IMR-90 (cell line): ENCODE data around the gene SAMD10. TPM values are rescaled to one million over a fixed set of nuclear protein-coding genes. Genes with fewer than 3 reads are reported as not detected.

Source experiments
- ATAC-seq: fragments of 200-7000 bp; cut with Tn5 transposase; 2 replicates; pipeline ENCODE4 v1.9.1; 2020; ENCODE audit warnings: low read depth, mild to moderate bottlenecking, moderate library complexity
- BruUV-seq: library from RNA; stranded (reverse); fragments of 400-500 nt; replicated peaks from 2 replicates; lab custom pipeline; 2021; lab: Mats Ljungman, UMichigan
- CTCF ChIA-PET: fragments of 300-600 bp; formaldehyde crosslinking; extraction: SDS; loops from one replicate; lab custom pipeline; 2021; ENCODE audit warnings: antibody characterized with exemption; lab: Yijun Ruan, JAX
- POLR2A ChIA-PET: fragments of 300-600 bp; sonication (Branson Sonifier 250); formaldehyde crosslinking; loops from one replicate; lab custom pipeline; 2022; ENCODE audit warnings: antibody characterized with exemption; ENCODE audit not compliant: unreplicated experiment; lab: Charles Lee
- DNase-seq: peaks from one replicate; pipeline ENCODE4 v3.0.0; 2013
- H2AFZ ChIP-seq: replicated peaks from 2 replicates; pipeline ENCODE3; 2013; ENCODE audit warnings: low read length, mild to moderate bottlenecking; ENCODE audit not compliant: poor library complexity
- H2AK5ac ChIP-seq: 2 replicates; pipeline ENCODE4 v1.6.1; 2013; ENCODE audit warnings: low read depth, low read length, inconsistent platforms
- H2AK9ac ChIP-seq: replicated peaks from 2 replicates; pipeline ENCODE3; 2013; ENCODE audit warnings: mild to moderate bottlenecking, low read depth, low read length, moderate library complexity; ENCODE audit not compliant: poor library complexity
- H2BK120ac ChIP-seq: 2 replicates; pipeline ENCODE4 v1.6.1; 2013; ENCODE audit warnings: low read depth, low read length, inconsistent platforms
- H2BK15ac ChIP-seq: 3 replicates; pipeline ENCODE4 v1.6.1; 2013; ENCODE audit warnings: low read depth, low read length, inconsistent platforms
- H2BK20ac ChIP-seq: 2 replicates; pipeline ENCODE4 v1.6.1; 2013; ENCODE audit warnings: low read depth, mild to moderate bottlenecking, inconsistent platforms, low read length, moderate library complexity
- H2BK5ac ChIP-seq: 2 replicates; pipeline ENCODE4 v1.6.1; 2013; ENCODE audit warnings: mild to moderate bottlenecking, low read depth, low read length, inconsistent platforms; ENCODE audit not compliant: poor library complexity, severe bottlenecking
- H3K14ac ChIP-seq: replicated peaks from 2 replicates; pipeline ENCODE4 v1.6.1; 2013; ENCODE audit warnings: low read depth, low read length, inconsistent platforms
- H3K18ac ChIP-seq: 2 replicates; pipeline ENCODE4 v1.6.1; 2013; ENCODE audit warnings: low read depth, low read length, control low read depth
- H3K23ac ChIP-seq: 2 replicates; pipeline ENCODE4 v1.6.1; 2013; ENCODE audit warnings: low read depth, low read length, inconsistent platforms
- H3K27ac ChIP-seq: 2 replicates; pipeline ENCODE4 v1.5.1; 2013; ENCODE audit warnings: mild to moderate bottlenecking, control low read depth, low read length; ENCODE audit not compliant: insufficient read depth
- H3K27me3 ChIP-seq: 2 replicates; pipeline ENCODE4 v1.6.1; 2013; ENCODE audit warnings: low read length; ENCODE audit not compliant: control insufficient read depth, insufficient read depth
- H3K36me3 ChIP-seq: 2 replicates; pipeline ENCODE4 v1.6.1; 2013; ENCODE audit warnings: low read length, mixed read lengths; ENCODE audit not compliant: control insufficient read depth, insufficient read depth
- H3K4ac ChIP-seq: 2 replicates; pipeline ENCODE4 v1.6.1; 2013; ENCODE audit warnings: low read depth, low read length, inconsistent platforms
- H3K4me1 ChIP-seq: 2 replicates; pipeline ENCODE4 v1.6.1; 2013; ENCODE audit warnings: low read length, mixed read lengths; ENCODE audit not compliant: control insufficient read depth, insufficient read depth
- H3K4me2 ChIP-seq: 2 replicates; pipeline ENCODE4 v1.6.1; 2013; ENCODE audit warnings: low read depth, mild to moderate bottlenecking, control low read depth, low read length, moderate library complexity
- H3K4me3 ChIP-seq: 2 replicates; pipeline ENCODE4 v1.5.1; 2013; ENCODE audit warnings: low read depth, mild to moderate bottlenecking, control low read depth, low read length, moderate library complexity; ENCODE audit not compliant: insufficient read depth
- H3K56ac ChIP-seq: 2 replicates; pipeline ENCODE4 v1.6.1; 2013; ENCODE audit warnings: low read length, inconsistent platforms; ENCODE audit not compliant: insufficient read depth; ENCODE audit errors: extremely low read depth
- H3K79me1 ChIP-seq, 2 experiments: 2 replicates each; pipeline ENCODE4 v1.6.1; 2013; ENCODE audit warnings: low read length in 2 of 2, inconsistent platforms in 1 of 2, low read depth in 1 of 2
- H3K9ac ChIP-seq: 2 replicates; pipeline ENCODE4 v1.6.1; 2013; ENCODE audit warnings: low read depth, low read length, control low read depth
- H3K9me1 ChIP-seq: 2 replicates; pipeline ENCODE4 v1.6.1; 2013; ENCODE audit warnings: low read length, inconsistent platforms; ENCODE audit not compliant: insufficient read depth
- H3K9me3 ChIP-seq: 2 replicates; pipeline ENCODE4 v1.6.1; 2013; ENCODE audit warnings: low read length; ENCODE audit not compliant: control insufficient read depth, insufficient read depth
- H4K20me1 ChIP-seq: 2 replicates; pipeline ENCODE4 v1.6.1; 2013; ENCODE audit warnings: low read length, inconsistent platforms; ENCODE audit not compliant: insufficient read depth
- H4K5ac ChIP-seq: 2 replicates; pipeline ENCODE4 v1.6.1; 2013; ENCODE audit warnings: mild to moderate bottlenecking, low read depth, low read length, control low read depth
- H4K8ac ChIP-seq, 2 experiments: 2 replicates each; pipeline ENCODE4 v1.6.1; 2013; ENCODE audit warnings: low read depth in 2 of 2, low read length in 2 of 2, control low read depth in 1 of 2, inconsistent platforms in 1 of 2
- H4K91ac ChIP-seq: 2 replicates; pipeline ENCODE4 v1.6.1; 2013; ENCODE audit warnings: low read depth, low read length, inconsistent platforms; ENCODE audit not compliant: insufficient read depth
- BHLHE40 ChIP-seq: fragments of 150-350 bp; IDR thresholded peaks from 2 replicates; pipeline ENCODE4 v1.6.1; 2016; ENCODE audit warnings: mild to moderate bottlenecking, low read depth, low read length
- CEBPB ChIP-seq: IDR thresholded peaks from 2 replicates; pipeline ENCODE4 v1.6.1; 2012; ENCODE audit warnings: low read depth, low read length, improper control_type of control experiment
- ELK1 ChIP-seq: fragments of 150-350 bp; IDR thresholded peaks from 2 replicates; pipeline ENCODE4 v1.6.1; 2016; ENCODE audit warnings: low read depth, mild to moderate bottlenecking, low read length, moderate library complexity, borderline replicate concordance
- FOS ChIP-seq: fragments of 150-350 bp; IDR thresholded peaks from 2 replicates; pipeline ENCODE4 v1.6.1; 2016; ENCODE audit warnings: low read depth, low read length
- MAFK ChIP-seq: IDR thresholded peaks from 2 replicates; pipeline ENCODE4 v1.6.1; 2012; ENCODE audit warnings: low read depth, low read length, improper control_type of control experiment
- MAZ ChIP-seq: IDR thresholded peaks from 2 replicates; pipeline ENCODE4 v1.6.1; 2012; ENCODE audit warnings: low read depth, mild to moderate bottlenecking, low read length, improper control_type of control experiment, moderate library complexity, borderline replicate concordance
- MXI1 ChIP-seq: IDR thresholded peaks from 2 replicates; pipeline ENCODE4 v1.6.1; 2012; ENCODE audit warnings: low read depth, mild to moderate bottlenecking, low read length, moderate library complexity, borderline replicate concordance
- NFE2L2 ChIP-seq: fragments of 150-350 bp; IDR thresholded peaks from 2 replicates; pipeline ENCODE4 v1.6.1; 2016; ENCODE audit warnings: low read depth, mild to moderate bottlenecking, low read length
- POLR2A ChIP-seq: IDR thresholded peaks from 2 replicates; pipeline ENCODE4 v1.6.1; 2012; ENCODE audit warnings: mild to moderate bottlenecking, low read depth, low read length
- RAD21 ChIP-seq: IDR thresholded peaks from 2 replicates; pipeline ENCODE4 v1.6.1; 2012; ENCODE audit warnings: low read length, improper control_type of control experiment
- RCOR1 ChIP-seq: IDR thresholded peaks from 2 replicates; pipeline ENCODE4 v1.6.1; 2012; ENCODE audit warnings: mild to moderate bottlenecking, low read length, improper control_type of control experiment; ENCODE audit not compliant: insufficient replicate concordance
- RFX5 ChIP-seq: IDR thresholded peaks from 2 replicates; pipeline ENCODE4 v1.8.0; 2012; ENCODE audit warnings: low read depth, mild to moderate bottlenecking, low read length, moderate library complexity
- SMC3 ChIP-seq: fragments of 150-350 bp; IDR thresholded peaks from 2 replicates; pipeline ENCODE4 v1.6.1; 2016; ENCODE audit warnings: low read depth, mild to moderate bottlenecking, antibody characterized with exemption, low read length, moderate library complexity
- USF2 ChIP-seq: fragments of 150-350 bp; IDR thresholded peaks from 2 replicates; pipeline ENCODE4 v1.6.1; 2017; ENCODE audit warnings: mild to moderate bottlenecking, antibody characterized with exemption, low read length, low read depth
- WGBS, 2 experiments: methylation state at CpG; one replicate each; pipeline versions ENCODE4 v1.1.5 to v1.1.7; 2013; ENCODE audit warnings: missing lambda C conversion rate in 2 of 2; ENCODE audit not compliant: insufficient read length in 1 of 2; ENCODE audit errors: extremely low coverage in 2 of 2; 5-methylcytosine and 5-hydroxymethylcytosine counted together
- dilution Hi-C: fragments of 300-500 bp; cut with HindIII; formaldehyde crosslinking; loops from one replicate; pipeline ENCODE4 v1.14.3; 2018; ENCODE audit warnings: low sequenced_read_pairs; ENCODE audit not compliant: unreplicated experiment
- in situ Hi-C: fragments of 300-500 bp; cut with MboI; formaldehyde crosslinking; loops from 3 replicates; pipeline ENCODE4 v1.14.3; 2019; ENCODE audit warnings: low sequenced_read_pairs, inconsistent platforms, mixed read lengths
- intact Hi-C: fragments of 100-400 bp; cut with micrococcal nuclease; formaldehyde crosslinking; loops from 2 replicates; pipeline ENCODE4 v1.10.0; 2022
- polyA plus RNA-seq, 3 experiments: library from polyadenylated mRNA; depleted of rRNA; stranded (reverse); fragments of >200 nt; gene quantifications; 2 replicates each; pipeline ENCODE4 v1.2.3, GENCODE V29; 2012; ENCODE audit warnings: low replicate concordance in 1 of 3
- total RNA-seq: library from RNA; depleted of rRNA; stranded (reverse); fragments of >200 nt; gene quantifications from 2 replicates; pipeline ENCODE4 v1.2.3, GENCODE V29; 2012
- TF ChIP-seq, protein P1 (sequence below): conservative IDR thresholded peaks from 2 replicates; pipeline ENCODE4 v1.5.1; 2012; ENCODE audit warnings: mild to moderate bottlenecking, low read depth, low read length, improper control_type of control experiment

SAMD10 gene
- total and polyA plus RNA-seq, 2 of the 4 experiments (the other 2 are of a cell fraction): 0.54 to 4.1 TPM

DNA sequence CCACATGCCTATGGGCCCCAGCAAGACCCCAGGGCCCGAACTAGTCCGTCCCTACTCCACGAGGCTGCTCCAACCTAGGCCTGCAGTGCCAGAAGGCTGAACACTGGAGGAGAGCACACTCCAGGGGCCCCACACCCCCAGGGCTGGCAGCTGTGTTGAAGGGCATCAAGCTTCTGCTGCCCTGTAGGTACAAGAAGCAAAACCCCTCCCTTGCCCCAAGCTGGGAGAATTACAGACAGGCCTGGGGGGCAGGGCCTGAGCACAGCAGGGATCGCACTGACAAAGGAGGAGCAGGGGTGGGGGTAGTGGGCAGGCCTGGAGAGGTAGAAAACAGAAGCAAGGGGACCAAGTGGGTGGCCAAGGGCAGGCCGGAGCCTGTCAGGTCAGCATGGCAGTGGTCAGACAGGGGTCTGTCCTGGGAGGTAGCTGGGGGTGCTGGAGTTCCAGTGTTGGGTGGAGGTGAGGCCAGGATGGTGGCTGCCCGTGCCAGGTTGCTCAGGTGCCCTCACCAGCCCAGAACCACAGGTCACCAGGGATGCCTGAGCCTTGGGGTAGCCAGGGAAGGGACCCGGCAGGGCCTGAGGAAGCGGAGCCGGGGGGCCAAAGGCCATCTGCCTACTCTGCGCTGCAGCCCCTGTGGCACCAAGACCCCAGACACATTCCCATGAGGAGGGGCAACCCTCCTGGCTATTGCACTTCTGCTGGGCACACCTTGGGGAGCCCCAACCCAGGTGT, 20.3 kb downstream of the SAMD10 start:
- Histone ChIP-seq H3K18ac (no peak overlapping the region), H2BK120ac (no peak overlapping the region), H3K14ac (no peak overlapping the region), H4K91ac (no peak overlapping the region), H3K9ac (no peak overlapping the region), H4K5ac (no peak overlapping the region), H4K20me1 (peaks cover 7% of the 10 kb centered on the region), H2AFZ (peak overlapping the region; percentile 43), H3K4me1 (peaks cover 11% of the 10 kb centered on the region), H2BK5ac (no peak overlapping the region), H3K79me1 (peaks cover 3 to 20% of the 10 kb centered on the region in 2 experiments; a peak in 3 of 4 replicates), H3K23ac (no peak overlapping the region), H4K8ac (no peak overlapping the region), H2AK9ac (peak overlapping the region; percentile 57), H3K9me1 (peaks cover 7% of the 10 kb centered on the region), H3K36me3 (peaks cover 44% of the 10 kb centered on the region), H3K4ac (no peak overlapping the region), H3K4me2 (no peak overlapping the region), H3K56ac (no peak overlapping the region), H3K27ac (no peak overlapping the region), H2BK15ac (no peak overlapping the region), H3K27me3 (no peaks in the 10 kb centered on the region), H3K4me3 (no peak overlapping the region), H2AK5ac (no peak overlapping the region), H3K9me3 (no peaks in the 10 kb centered on the region), H2BK20ac (no peak overlapping the region)
- CTCF ChIA-PET: no interaction called here
- intact Hi-C loops (loop anchor here (5.0 kb wide), 1 partner anchor 422 kb away; the partner anchor contains the start of gene PTK6), in situ Hi-C loops (no loop called here), dilution Hi-C loops (no loop called here)
- DNase-seq: no peak
- 82% methylated on average over 3 of the region's 10 CpGs; no CpG with 5 or more reads in 1 of the 2 experiments for whole genome bisulfite sequencing, 2 experiments
- no TSS peak for BruUV-seq
- POLR2A ChIA-PET: no interaction called here
- no peak for ATAC-seq
- TF ChIP-seq POLR2A: no peak
- TF ChIP-seq SMC3: no peak
- no peak for TF ChIP-seq BHLHE40
- no peak for TF ChIP-seq RCOR1
- TF ChIP-seq RFX5: no peak
- TF ChIP-seq NFE2L2: no peak
- TF ChIP-seq, protein P1, sequence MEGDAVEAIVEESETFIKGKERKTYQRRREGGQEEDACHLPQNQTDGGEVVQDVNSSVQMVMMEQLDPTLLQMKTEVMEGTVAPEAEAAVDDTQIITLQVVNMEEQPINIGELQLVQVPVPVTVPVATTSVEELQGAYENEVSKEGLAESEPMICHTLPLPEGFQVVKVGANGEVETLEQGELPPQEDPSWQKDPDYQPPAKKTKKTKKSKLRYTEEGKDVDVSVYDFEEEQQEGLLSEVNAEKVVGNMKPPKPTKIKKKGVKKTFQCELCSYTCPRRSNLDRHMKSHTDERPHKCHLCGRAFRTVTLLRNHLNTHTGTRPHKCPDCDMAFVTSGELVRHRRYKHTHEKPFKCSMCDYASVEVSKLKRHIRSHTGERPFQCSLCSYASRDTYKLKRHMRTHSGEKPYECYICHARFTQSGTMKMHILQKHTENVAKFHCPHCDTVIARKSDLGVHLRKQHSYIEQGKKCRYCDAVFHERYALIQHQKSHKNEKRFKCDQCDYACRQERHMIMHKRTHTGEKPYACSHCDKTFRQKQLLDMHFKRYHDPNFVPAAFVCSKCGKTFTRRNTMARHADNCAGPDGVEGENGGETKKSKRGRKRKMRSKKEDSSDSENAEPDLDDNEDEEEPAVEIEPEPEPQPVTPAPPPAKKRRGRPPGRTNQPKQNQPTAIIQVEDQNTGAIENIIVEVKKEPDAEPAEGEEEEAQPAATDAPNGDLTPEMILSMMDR: no peak
- TF ChIP-seq MAZ: no peak
- TF ChIP-seq FOS: no peak
- no peak for TF ChIP-seq ELK1
- TF ChIP-seq MAFK: no peak
- no peak for TF ChIP-seq CEBPB
- TF ChIP-seq RAD21: no peak
- TF ChIP-seq USF2: no peak
- TF ChIP-seq MXI1: no peak
